ENCODE data around the gene CCDC69.

DNA sequence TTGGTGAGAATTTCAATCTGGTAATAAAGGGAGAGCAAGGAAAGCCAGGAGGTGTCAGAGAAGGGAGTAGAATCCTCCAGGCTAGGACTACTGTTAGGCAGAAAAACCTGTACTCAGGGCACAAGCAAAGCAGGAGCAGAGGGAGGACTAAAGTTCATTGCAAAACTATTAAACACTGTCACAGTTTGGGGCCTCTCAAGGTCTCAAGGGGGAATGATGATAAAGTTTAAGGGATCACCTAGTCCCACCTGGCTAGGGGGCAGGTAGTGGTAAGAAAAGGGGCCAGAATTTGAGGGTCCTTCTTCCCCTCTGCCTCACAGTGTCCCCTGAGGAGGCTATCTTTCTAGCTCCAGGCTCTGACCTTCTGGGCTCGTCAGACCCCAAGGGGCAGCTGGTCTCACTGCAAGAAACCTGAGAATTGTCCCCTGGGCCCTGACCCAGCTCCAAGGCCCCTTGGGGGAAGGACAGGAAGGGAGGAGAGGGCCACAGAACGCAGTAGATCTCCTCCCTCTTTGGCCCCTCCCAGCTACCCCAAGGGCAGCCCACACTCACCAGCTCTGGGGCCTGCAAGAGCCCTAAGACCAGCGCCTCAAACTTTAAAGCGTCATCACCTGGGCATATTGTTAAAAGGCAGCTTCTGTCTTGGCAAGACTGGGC, 974 bp downstream of the CCDC69 start:
- TF ChIP-seq CTCF (IDR thresholded peaks at IDR 0.05 in 4 of 5, conservative IDR thresholded peaks at IDR 0.05 in 1 of 5) (no peak), POLR2A (IDR thresholded peaks at IDR 0.05) (no peak)

Measured in gastrocnemius medialis (tissue), 4 donors.